ENCODE results near the gene FLACC1.
A peak's percentile ranks its signal among the peaks of the same experiment; 100 is the strongest.

FLACC1 gene

GRCh38 chr2:201347138-201347537 is 10.0 kb downstream of the FLACC1 start:
- no peak overlapping the region for H3K9ac ChIP-seq (ENCODE audit: low read length)
- H2AFZ ChIP-seq (ENCODE audit: low read length) = no peak overlapping the region
- H3K4me1 ChIP-seq (ENCODE audit: low read length) = peaks cover 28% of the 10 kb centered on the region
- no peak for DNase-seq
- no peak overlapping the region for H3K4me3 ChIP-seq (ENCODE audit: low read length)
- H3K79me2 ChIP-seq (ENCODE audit: low read length) = no peaks in the 10 kb centered on the region
- no peak overlapping the region for H3K4me2 ChIP-seq (ENCODE audit: low read depth, low read length)
- no peak overlapping the region for H3K27ac ChIP-seq (ENCODE audit: low read length)
- TF ChIP-seq EZH2 (optimal IDR thresholded peaks at IDR 0.05; ENCODE audit: low read depth, low read length) = no peak
- no peak for TF ChIP-seq EZH2phosphoT487 (IDR thresholded peaks at IDR 0.05; ENCODE audit: low read length)
- TF ChIP-seq, protein P1, sequence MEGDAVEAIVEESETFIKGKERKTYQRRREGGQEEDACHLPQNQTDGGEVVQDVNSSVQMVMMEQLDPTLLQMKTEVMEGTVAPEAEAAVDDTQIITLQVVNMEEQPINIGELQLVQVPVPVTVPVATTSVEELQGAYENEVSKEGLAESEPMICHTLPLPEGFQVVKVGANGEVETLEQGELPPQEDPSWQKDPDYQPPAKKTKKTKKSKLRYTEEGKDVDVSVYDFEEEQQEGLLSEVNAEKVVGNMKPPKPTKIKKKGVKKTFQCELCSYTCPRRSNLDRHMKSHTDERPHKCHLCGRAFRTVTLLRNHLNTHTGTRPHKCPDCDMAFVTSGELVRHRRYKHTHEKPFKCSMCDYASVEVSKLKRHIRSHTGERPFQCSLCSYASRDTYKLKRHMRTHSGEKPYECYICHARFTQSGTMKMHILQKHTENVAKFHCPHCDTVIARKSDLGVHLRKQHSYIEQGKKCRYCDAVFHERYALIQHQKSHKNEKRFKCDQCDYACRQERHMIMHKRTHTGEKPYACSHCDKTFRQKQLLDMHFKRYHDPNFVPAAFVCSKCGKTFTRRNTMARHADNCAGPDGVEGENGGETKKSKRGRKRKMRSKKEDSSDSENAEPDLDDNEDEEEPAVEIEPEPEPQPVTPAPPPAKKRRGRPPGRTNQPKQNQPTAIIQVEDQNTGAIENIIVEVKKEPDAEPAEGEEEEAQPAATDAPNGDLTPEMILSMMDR (IDR thresholded peaks at IDR 0.05; ENCODE audit: low read length) = no peak
- H3K9me3 ChIP-seq (replicated peaks; ENCODE audit: insufficient read depth, low read length) = no peaks in the 10 kb centered on the region
- H4K20me1 ChIP-seq (ENCODE audit: insufficient read depth, low read length) = no peaks in the 10 kb centered on the region
- H3K27me3 ChIP-seq (replicated peaks; ENCODE audit: insufficient read depth, low read length) = no peaks in the 10 kb centered on the region
- H3K36me3 ChIP-seq (replicated peaks; ENCODE audit: insufficient read depth, low read length) = no peaks in the 10 kb centered on the region
- peaks cover 17% of the 10 kb centered on the region for H3F3A ChIP-seq (ENCODE audit: insufficient read depth, low read length)
- H3K9me2 ChIP-seq (replicated peaks; ENCODE audit: insufficient read depth, low read length) = no peaks in the 10 kb centered on the region

- Histone ChIP-seq H3K4me3 (ENCODE audit: low read length) (no peak overlapping the region), H3K9me3 (replicated peaks; ENCODE audit: insufficient read depth, low read length) (no peaks in the 10 kb centered on the region), H3K79me2 (ENCODE audit: low read length) (no peaks in the 10 kb centered on the region), H3K36me3 (replicated peaks; ENCODE audit: insufficient read depth, low read length) (no peaks in the 10 kb centered on the region), H3K9ac (ENCODE audit: low read length) (no peak overlapping the region), H3K27ac (ENCODE audit: low read length) (no peak overlapping the region), H2AFZ (ENCODE audit: low read length) (no peak overlapping the region), H4K20me1 (ENCODE audit: insufficient read depth, low read length) (no peaks in the 10 kb centered on the region), H3K4me2 (ENCODE audit: low read depth, low read length) (no peak overlapping the region), H3K9me2 (replicated peaks; ENCODE audit: insufficient read depth, low read length) (no peaks in the 10 kb centered on the region), H3F3A (ENCODE audit: insufficient read depth, low read length) (peaks cover 17% of the 10 kb centered on the region), H3K4me1 (ENCODE audit: low read length) (peaks cover 31% of the 10 kb centered on the region), H3K27me3 (replicated peaks; ENCODE audit: insufficient read depth, low read length) (no peaks in the 10 kb centered on the region)
- DNase-seq = no peak
- TF ChIP-seq, protein P1 (IDR thresholded peaks at IDR 0.05; ENCODE audit: low read length) = no peak
- TF ChIP-seq EZH2phosphoT487 (IDR thresholded peaks at IDR 0.05; ENCODE audit: low read length) = no peak
- TF ChIP-seq EZH2 (optimal IDR thresholded peaks at IDR 0.05; ENCODE audit: low read depth, low read length) = no peak
Observed at GRCh38 chr2:201345625-201346213, 11.4 kb downstream of the FLACC1 start.

GRCh38 chr2:201344663-201345366 is 12.3 kb downstream of the FLACC1 start:
- no peaks in the 10 kb centered on the region for H3K9me3 ChIP-seq (replicated peaks; ENCODE audit: insufficient read depth, low read length)
- no peaks in the 10 kb centered on the region for H3K9me2 ChIP-seq (replicated peaks; ENCODE audit: insufficient read depth, low read length)
- peak; percentile 46 for DNase-seq
- H3K4me3 ChIP-seq (ENCODE audit: low read length) = no peak overlapping the region
- TF ChIP-seq, protein P1 (IDR thresholded peaks at IDR 0.05; ENCODE audit: low read length) = peak; percentile 20; the same call in 1 of the 2 replicates
- no peak for TF ChIP-seq EZH2 (optimal IDR thresholded peaks at IDR 0.05; ENCODE audit: low read depth, low read length)
- H2AFZ ChIP-seq (ENCODE audit: low read length) = 0 out of 2 replicates have a peak overlapping the region, but pooled peaks have one; percentile 3
- no peak overlapping the region for H3K9ac ChIP-seq (ENCODE audit: low read length)
- peak overlapping the region; percentile 82 for H3K27ac ChIP-seq (ENCODE audit: low read length)
- no peaks in the 10 kb centered on the region for H3K36me3 ChIP-seq (replicated peaks; ENCODE audit: insufficient read depth, low read length)
- H3K79me2 ChIP-seq (ENCODE audit: low read length) = no peaks in the 10 kb centered on the region
- no peaks in the 10 kb centered on the region for H3K27me3 ChIP-seq (replicated peaks; ENCODE audit: insufficient read depth, low read length)
- peaks cover 17% of the 10 kb centered on the region for H3F3A ChIP-seq (ENCODE audit: insufficient read depth, low read length)
- peaks cover 35% of the 10 kb centered on the region for H3K4me1 ChIP-seq (ENCODE audit: low read length)
- no peaks in the 10 kb centered on the region for H4K20me1 ChIP-seq (ENCODE audit: insufficient read depth, low read length)
- H3K4me2 ChIP-seq (ENCODE audit: low read depth, low read length) = no peak overlapping the region

Data from MM.1S (cell line).